Loucy (cell line): ENCODE results near the gene PCDHGA4.

ENCODE experiments used
- EZH2phosphoT487 ChIP-seq: fragments of 200-600 bp; IDR thresholded peaks from 2 replicates; pipeline ENCODE4 v1.6.1; 2018; ENCODE audit warnings: antibody characterized with exemption, mild to moderate bottlenecking, moderate library complexity, borderline replicate concordance
- TF ChIP-seq, protein P1 (sequence below): fragments of 200-600 bp; sonication (generic); conservative IDR thresholded peaks from 2 replicates; pipeline ENCODE4 v1.5.1; 2014; ENCODE audit warnings: mild to moderate bottlenecking, antibody characterized with exemption, low read length

- TF ChIP-seq, protein P1, sequence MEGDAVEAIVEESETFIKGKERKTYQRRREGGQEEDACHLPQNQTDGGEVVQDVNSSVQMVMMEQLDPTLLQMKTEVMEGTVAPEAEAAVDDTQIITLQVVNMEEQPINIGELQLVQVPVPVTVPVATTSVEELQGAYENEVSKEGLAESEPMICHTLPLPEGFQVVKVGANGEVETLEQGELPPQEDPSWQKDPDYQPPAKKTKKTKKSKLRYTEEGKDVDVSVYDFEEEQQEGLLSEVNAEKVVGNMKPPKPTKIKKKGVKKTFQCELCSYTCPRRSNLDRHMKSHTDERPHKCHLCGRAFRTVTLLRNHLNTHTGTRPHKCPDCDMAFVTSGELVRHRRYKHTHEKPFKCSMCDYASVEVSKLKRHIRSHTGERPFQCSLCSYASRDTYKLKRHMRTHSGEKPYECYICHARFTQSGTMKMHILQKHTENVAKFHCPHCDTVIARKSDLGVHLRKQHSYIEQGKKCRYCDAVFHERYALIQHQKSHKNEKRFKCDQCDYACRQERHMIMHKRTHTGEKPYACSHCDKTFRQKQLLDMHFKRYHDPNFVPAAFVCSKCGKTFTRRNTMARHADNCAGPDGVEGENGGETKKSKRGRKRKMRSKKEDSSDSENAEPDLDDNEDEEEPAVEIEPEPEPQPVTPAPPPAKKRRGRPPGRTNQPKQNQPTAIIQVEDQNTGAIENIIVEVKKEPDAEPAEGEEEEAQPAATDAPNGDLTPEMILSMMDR = no peak
- no peak for TF ChIP-seq EZH2phosphoT487
These were observed 27.9 kb downstream of the PCDHGA4 start, which contains the start of gene PCDHGA7 for GRCh38 chr5:141382469-141383294.
